ENCODE results near the gene SYNE1.
"Not testable (repeated sequence)": the region's sequence is repeated elsewhere in the genome, so short reads cannot be mapped to it uniquely, and the experiment has no call there.

Gene SYNE1

GRCh38 chr6:152098683-152099082 lies 538.5 kb downstream of the SYNE1 start:
- DNase-seq (ENCODE audit: low read depth), result no peak

DNA sequence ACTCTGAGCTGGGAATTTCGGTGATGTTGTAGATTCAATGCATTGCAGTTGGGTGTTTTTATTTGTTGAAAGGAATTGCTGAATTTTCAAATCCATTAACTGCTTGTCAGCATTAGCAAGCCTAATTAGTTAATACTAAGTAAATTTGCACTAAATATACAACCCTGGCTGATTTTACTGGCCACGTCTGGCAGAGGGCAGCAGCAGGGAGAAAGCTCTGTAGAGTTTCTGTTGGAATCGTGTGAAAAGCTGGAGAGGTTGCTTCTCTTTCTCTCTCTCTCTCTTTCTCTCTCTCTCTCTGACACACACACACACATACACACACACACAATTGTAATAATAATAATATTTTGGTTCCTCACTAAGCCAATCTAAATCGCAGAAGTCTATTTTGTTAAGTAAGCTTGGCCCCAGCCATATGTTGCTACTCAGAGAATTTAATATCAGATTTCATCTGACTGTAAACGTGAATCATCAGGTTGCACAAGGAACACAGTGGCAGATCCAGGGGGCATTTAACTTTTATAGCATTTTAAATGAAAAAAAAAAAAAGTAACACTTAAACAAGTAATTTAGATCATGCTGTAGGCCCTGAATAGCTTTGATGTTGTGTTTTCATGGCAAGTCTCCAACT lies 540.2 kb downstream of the SYNE1 start:
- DNase-seq (ENCODE audit: low read depth), result peak; percentile 83

GRCh38 chr6:152094992-152095592 lies 542.1 kb downstream of the SYNE1 start:
- peak; percentile 98 for DNase-seq (ENCODE audit: low read depth)

GRCh38 chr6:152094276-152094675 lies 542.9 kb downstream of the SYNE1 start:
- no peak for DNase-seq (ENCODE audit: low read depth)

DNA sequence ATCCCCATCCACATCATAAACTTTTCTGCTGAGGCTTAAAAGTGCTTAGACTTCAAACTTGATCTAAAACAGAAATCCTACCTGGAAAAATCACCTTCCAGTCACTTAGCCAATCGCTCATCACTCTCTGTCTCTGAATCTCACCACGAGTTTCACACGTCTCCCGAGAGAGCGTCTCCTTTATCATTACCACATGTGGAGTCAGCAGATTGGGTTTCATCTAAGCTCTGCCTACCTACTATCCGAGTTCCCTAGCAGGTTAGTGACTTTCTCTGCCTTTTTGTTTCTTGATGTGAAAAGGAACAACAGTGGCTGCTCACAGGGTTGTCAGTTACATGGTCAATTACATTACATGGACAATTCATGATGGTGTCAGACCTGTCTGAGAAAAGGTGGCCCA lies 543.5 kb downstream of the SYNE1 start:
- no peak for DNase-seq (ENCODE audit: low read depth)

GRCh38 chr6:152091851-152092341 lies 545.3 kb downstream of the SYNE1 start:
- DNase-seq (ENCODE audit: low read depth), result no peak

GRCh38 chr6:152091201-152091600 lies 546.0 kb downstream of the SYNE1 start:
- DNase-seq (ENCODE audit: low read depth), result no peak

DNA sequence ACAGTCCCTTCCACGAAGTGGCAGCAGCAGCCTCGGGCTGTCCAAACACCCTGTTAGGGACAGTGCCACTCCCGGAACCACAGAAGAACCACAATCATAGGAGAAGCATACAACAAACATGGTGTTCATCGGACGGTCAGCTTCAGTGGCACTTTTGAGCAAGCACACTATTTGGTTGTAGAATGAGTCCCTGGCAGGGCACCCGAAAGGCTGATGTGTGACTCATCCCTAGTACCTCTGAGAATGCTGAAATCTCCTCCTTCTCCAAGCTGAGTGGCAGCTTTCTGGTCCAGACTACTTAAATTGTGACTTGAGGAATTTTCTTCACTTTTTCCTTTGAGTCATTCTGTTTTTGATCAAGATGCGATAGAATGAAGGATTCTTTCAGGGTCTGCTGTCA lies 547.2 kb downstream of the SYNE1 start:
- DNase-seq (ENCODE audit: low read depth), result no peak

GRCh38 chr6:152087701-152088100 lies 549.5 kb downstream of the SYNE1 start:
- DNase-seq (ENCODE audit: low read depth), result no peak

- DNase-seq (ENCODE audit: low read depth), result no peak
Measured at GRCh38 chr6:152087096-152087495, 550.1 kb downstream of the SYNE1 start.

- DNase-seq (ENCODE audit: low read depth), result no peak
Measured at GRCh38 chr6:152086223-152086873, 550.8 kb downstream of the SYNE1 start.

DNA sequence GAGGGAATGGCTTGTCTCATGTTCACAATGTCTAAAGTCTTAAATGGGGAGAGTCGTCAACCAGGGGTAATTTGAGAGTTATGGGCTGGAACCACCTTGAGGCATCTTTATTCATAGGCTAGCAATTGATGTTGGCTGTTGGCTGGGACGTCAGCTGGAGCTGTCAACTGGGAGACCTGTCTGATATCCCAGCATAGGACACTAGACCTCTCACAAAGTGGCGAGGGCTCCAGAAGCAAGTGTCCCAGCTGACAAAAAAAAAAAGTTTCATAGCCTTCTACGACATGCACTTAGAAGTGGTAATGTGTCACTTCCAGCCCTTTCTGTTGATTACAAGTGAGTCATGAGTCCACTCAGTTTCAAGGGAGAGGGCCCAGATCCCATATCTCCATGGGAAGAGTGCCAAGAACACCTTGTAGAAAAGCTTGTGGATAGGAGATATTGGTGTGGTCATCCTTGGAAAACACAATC lies 551.7 kb downstream of the SYNE1 start:
- DNase-seq (ENCODE audit: low read depth), result no peak

- DNase-seq (ENCODE audit: low read depth), result no peak
Measured at GRCh38 chr6:152078804-152079203, 558.4 kb downstream of the SYNE1 start.

GRCh38 chr6:152078001-152078400 lies 559.2 kb downstream of the SYNE1 start:
- no peak for DNase-seq (ENCODE audit: low read depth)

DNA sequence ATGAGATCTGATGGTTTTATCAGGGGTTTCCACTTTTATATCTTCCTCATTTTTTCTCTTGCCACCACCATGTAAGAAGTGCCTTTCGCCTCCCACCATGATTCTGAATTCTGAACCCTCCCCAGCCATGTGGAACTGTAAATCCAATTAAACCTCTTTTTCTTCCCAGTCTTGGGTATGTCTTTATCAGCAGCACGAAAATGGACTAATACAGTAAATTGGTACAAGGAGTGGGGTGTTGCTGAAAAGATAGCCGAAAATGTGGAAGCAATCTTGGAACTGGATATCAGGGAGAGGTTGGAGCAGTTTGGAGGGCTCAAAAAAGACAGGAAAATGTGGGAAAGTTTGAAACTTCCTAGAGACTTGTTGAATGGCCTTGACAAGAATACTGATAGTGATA lies 560.9 kb downstream of the SYNE1 start:
- not testable (repeated sequence) for DNase-seq (ENCODE audit: low read depth)

GRCh38 chr6:152071843-152072242 lies 565.3 kb downstream of the SYNE1 start:
- DNase-seq (ENCODE audit: low read depth), result no peak
